Breast epithelium (tissue), 3 donors: Measurements from ENCODE around the gene TNFRSF25.
"Not testable (repeated sequence)": the region's sequence is repeated elsewhere in the genome, so short reads cannot be mapped to it uniquely, and the experiment has no call there.

Experiments
- POLR2A ChIP-seq: fragments of 450-650 bp; IDR thresholded peaks from one replicate; pipeline ENCODE4 v1.6.1; 2016; ENCODE audit warnings: antibody characterized with exemption, mild to moderate bottlenecking, moderate library complexity
- POLR2AphosphoS5 ChIP-seq, 3 donors: sonication (generic); formaldehyde crosslinking; IDR thresholded peaks; one replicate each; pipeline ENCODE4 v1.6.1; 2017; ENCODE audit warnings: antibody characterized with exemption in 3 of 3
- TF ChIP-seq, protein P1 (sequence below), 3 donors: fragments of 450-650 bp; IDR thresholded peaks; one replicate each; pipeline ENCODE4 v1.5.1; 2016 to 2017; ENCODE audit warnings: antibody characterized with exemption in 3 of 3, mild to moderate bottlenecking in 3 of 3, moderate library complexity in 3 of 3

DNA sequence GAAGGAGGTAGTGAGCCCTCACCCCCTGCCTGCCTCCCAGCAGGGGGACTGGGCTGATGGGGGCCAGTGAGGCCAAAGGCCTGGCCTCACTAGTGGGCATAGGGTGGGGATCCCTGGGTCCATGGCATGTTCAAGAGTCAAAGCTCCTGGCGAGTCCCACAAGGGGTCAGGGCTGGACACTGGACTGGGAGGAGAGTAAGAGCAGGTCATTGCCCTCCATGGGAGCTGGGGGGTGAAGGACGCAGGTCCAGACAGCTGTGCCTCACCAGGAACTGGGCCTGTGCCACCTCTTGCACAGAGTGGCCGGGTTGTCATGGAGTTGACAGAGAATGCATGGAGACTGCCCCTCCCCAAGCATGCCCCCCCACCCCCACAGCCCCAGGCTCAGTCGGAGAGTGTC lies 20.0 kb downstream of the TNFRSF25 start:
- TF ChIP-seq, protein P1, sequence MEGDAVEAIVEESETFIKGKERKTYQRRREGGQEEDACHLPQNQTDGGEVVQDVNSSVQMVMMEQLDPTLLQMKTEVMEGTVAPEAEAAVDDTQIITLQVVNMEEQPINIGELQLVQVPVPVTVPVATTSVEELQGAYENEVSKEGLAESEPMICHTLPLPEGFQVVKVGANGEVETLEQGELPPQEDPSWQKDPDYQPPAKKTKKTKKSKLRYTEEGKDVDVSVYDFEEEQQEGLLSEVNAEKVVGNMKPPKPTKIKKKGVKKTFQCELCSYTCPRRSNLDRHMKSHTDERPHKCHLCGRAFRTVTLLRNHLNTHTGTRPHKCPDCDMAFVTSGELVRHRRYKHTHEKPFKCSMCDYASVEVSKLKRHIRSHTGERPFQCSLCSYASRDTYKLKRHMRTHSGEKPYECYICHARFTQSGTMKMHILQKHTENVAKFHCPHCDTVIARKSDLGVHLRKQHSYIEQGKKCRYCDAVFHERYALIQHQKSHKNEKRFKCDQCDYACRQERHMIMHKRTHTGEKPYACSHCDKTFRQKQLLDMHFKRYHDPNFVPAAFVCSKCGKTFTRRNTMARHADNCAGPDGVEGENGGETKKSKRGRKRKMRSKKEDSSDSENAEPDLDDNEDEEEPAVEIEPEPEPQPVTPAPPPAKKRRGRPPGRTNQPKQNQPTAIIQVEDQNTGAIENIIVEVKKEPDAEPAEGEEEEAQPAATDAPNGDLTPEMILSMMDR (IDR thresholded peaks at IDR 0.05) = not testable (repeated sequence)
- TF ChIP-seq POLR2AphosphoS5 (IDR thresholded peaks at IDR 0.05); POLR2A: not testable (repeated sequence)
